Adrenal gland (tissue), 5 donors: Measurements from ENCODE around the gene NOC2L.

Experiments
- POLR2A ChIP-seq, 2 donors: fragments of 450-650 bp; IDR thresholded peaks; one replicate each; pipeline ENCODE4 v1.6.1; 2017; ENCODE audit warnings: antibody characterized with exemption in 2 of 2, mild to moderate bottlenecking in 2 of 2, moderate library complexity in 1 of 2
- TF ChIP-seq, protein P1 (sequence below), 6 experiments: fragments of 450-650 bp in 4 of 6; fragments of 200-600 bp in 2 of 6; sonication (generic) in 1 of 6; IDR thresholded peaks; 1 replicate in 5 of 6; 2 replicates in 1 of 6; pipeline versions ENCODE4 v1.5.1 to v1.8.0; 2016 to 2021; ENCODE audit warnings: antibody characterized with exemption in 6 of 6, mild to moderate bottlenecking in 2 of 6, moderate library complexity in 1 of 6
- donor health status: DM: no; HTN: no; CAD: no.

DNA sequence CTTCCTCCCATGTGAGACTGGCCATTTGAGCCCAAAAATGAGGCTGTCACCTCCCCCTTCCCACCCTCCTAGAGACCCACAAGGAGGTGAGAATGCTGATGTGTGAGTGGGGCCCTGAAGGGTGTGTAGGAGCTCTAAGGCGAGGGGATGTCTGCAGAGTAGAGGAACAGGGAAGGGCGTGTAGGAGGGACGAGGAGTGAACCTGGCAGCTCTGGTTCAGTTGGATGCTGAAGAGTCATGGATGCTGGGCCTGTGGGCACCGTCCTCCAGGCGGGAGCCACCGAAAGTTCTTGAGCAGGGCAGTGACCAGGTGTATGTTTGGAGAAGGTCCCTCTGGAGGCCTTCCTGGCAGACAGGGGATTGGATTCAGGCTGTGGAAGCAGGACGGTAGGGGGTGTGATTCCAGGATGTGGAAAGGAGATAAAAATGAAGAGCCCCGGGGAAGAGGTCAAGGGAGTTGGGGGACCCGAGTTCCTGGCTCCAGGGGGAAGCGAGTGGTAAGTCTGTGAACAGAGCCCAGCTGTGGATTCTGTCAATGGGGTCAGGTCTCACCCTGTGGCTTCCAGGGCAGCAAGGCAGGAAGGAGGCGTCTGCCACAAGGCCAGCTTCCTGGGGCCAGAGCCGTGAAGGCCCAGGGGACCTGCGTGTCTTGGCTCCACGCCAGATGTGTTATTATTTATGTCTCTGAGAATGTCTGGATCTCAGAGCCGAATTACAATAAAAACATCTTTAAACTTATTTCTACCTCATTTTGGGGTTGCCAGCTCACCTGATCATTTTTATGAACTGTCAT is 27.5 kb downstream of the NOC2L start:
- TF ChIP-seq, protein P1, sequence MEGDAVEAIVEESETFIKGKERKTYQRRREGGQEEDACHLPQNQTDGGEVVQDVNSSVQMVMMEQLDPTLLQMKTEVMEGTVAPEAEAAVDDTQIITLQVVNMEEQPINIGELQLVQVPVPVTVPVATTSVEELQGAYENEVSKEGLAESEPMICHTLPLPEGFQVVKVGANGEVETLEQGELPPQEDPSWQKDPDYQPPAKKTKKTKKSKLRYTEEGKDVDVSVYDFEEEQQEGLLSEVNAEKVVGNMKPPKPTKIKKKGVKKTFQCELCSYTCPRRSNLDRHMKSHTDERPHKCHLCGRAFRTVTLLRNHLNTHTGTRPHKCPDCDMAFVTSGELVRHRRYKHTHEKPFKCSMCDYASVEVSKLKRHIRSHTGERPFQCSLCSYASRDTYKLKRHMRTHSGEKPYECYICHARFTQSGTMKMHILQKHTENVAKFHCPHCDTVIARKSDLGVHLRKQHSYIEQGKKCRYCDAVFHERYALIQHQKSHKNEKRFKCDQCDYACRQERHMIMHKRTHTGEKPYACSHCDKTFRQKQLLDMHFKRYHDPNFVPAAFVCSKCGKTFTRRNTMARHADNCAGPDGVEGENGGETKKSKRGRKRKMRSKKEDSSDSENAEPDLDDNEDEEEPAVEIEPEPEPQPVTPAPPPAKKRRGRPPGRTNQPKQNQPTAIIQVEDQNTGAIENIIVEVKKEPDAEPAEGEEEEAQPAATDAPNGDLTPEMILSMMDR (IDR thresholded peaks at IDR 0.05) = no peak
- no peak for TF ChIP-seq POLR2A (IDR thresholded peaks at IDR 0.05)
